Endothelial cell of umbilical vein (primary cell): ENCODE data around the gene FAM53B. TPM values are rescaled to one million over a fixed set of nuclear protein-coding genes. Genes with fewer than 3 reads are reported as not detected.

Experiments
- BruUV-seq: library from RNA; stranded (reverse); fragments of 400-500 nt; replicated peaks from 2 replicates; lab custom pipeline; 2021; lab: Mats Ljungman, UMichigan
- CTCF ChIA-PET: fragments of 300-600, 350-600 bp; sonication (Branson Sonifier 250); formaldehyde crosslinking; loops from one replicate; lab custom pipeline; 2021; ENCODE audit warnings: antibody characterized with exemption, inconsistent platforms; lab: Charles Lee
- POLR2A ChIA-PET: fragments of 300-600, 350-600 bp; sonication (Branson Sonifier 250); formaldehyde crosslinking; loops from one replicate; lab custom pipeline; 2021; ENCODE audit warnings: antibody characterized with exemption, inconsistent platforms; lab: Charles Lee
- DNase-seq: peaks from one replicate; pipeline ENCODE4 v3.0.0-alpha.2; 2011; ENCODE audit warnings: low read depth, low spot score
- FAIRE-seq: peaks from 2 replicates; lab custom pipeline; 2011; peaks lifted over from hg19 to GRCh38; lab: Jason Lieb, UNC
- H2AFZ ChIP-seq: 2 replicates; pipeline ENCODE4 v1.6.0; 2012; ENCODE audit warnings: low read depth, low read length, control low read depth, inconsistent platforms
- H3K27ac ChIP-seq: 2 replicates; pipeline ENCODE4 v1.5.1; 2011; ENCODE audit warnings: low read depth, mild to moderate bottlenecking, control low read depth, low read length, moderate library complexity; ENCODE audit not compliant: insufficient read depth
- H3K27me3 ChIP-seq, 2 experiments: 2 replicates each; pipeline versions ENCODE4 v1.6.0 to v1.6.1; 2011; ENCODE audit warnings: low read length in 2 of 2, mixed read lengths in 1 of 2; ENCODE audit not compliant: control insufficient read depth in 2 of 2, insufficient read depth in 2 of 2
- H3K36me3 ChIP-seq, 2 experiments: 2 replicates in 1 of 2; 3 replicates in 1 of 2; pipeline ENCODE4 v1.5.1; 2011; ENCODE audit warnings: low read length in 2 of 2, mild to moderate bottlenecking in 1 of 2, moderate library complexity in 1 of 2; ENCODE audit not compliant: control insufficient read depth in 2 of 2, insufficient read depth in 2 of 2; ENCODE audit errors: extremely low read depth in 1 of 2
- H3K4me1 ChIP-seq: 3 replicates; pipeline ENCODE4 v1.5.1; 2011; ENCODE audit warnings: mild to moderate bottlenecking, low read length; ENCODE audit not compliant: control insufficient read depth, insufficient read depth; ENCODE audit errors: extremely low read depth
- H3K4me2 ChIP-seq: 2 replicates; pipeline ENCODE4 v1.6.1; 2011; ENCODE audit warnings: low read length, control low read depth, mixed read lengths; ENCODE audit not compliant: insufficient read depth
- H3K4me3 ChIP-seq, 3 experiments: fragments of 200-600 bp in 1 of 3; sonication (generic), shearing (Covaris generic) in 1 of 3; replicated peaks in 1 of 3; 2 replicates each; pipeline ENCODE4 v1.5.1; 2011 to 2016; ENCODE audit warnings: control low read depth in 3 of 3, low read length in 3 of 3, mild to moderate bottlenecking in 2 of 3, inconsistent platforms in 1 of 3, low read depth in 1 of 3, moderate library complexity in 1 of 3; ENCODE audit not compliant: insufficient read depth in 1 of 3
- H3K79me2 ChIP-seq: 2 replicates; pipeline ENCODE4 v1.6.0; 2012; ENCODE audit warnings: low read length, inconsistent platforms; ENCODE audit not compliant: control insufficient read depth, insufficient read depth
- H3K9ac ChIP-seq: replicated peaks from 2 replicates; pipeline ENCODE3; 2011; ENCODE audit warnings: low read length, control low read depth; ENCODE audit not compliant: insufficient read depth; ENCODE audit errors: extremely low read depth
- H3K9me1 ChIP-seq: replicated peaks from 3 replicates; pipeline ENCODE4 v1.6.0; 2011; ENCODE audit warnings: mild to moderate bottlenecking, low read length; ENCODE audit not compliant: control insufficient read depth, insufficient read depth; ENCODE audit errors: extremely low read depth
- H3K9me3 ChIP-seq: replicated peaks from 2 replicates; pipeline ENCODE4 v1.5.1; 2012; ENCODE audit warnings: low read length, inconsistent platforms; ENCODE audit not compliant: control insufficient read depth, insufficient read depth
- H4K20me1 ChIP-seq: replicated peaks from 2 replicates; pipeline ENCODE3; 2011; ENCODE audit warnings: mild to moderate bottlenecking, low read length; ENCODE audit not compliant: control insufficient read depth, insufficient read depth; ENCODE audit errors: extremely low read depth
- EZH2 ChIP-seq: IDR thresholded peaks from 2 replicates; pipeline ENCODE4 v1.6.1; 2012; ENCODE audit warnings: borderline replicate concordance, low read depth, mild to moderate bottlenecking, moderate library complexity, low read length, inconsistent platforms; ENCODE audit not compliant: severe bottlenecking
- FOS ChIP-seq: IDR thresholded peaks from 2 replicates; pipeline ENCODE4 v1.6.1; 2011; ENCODE audit warnings: mild to moderate bottlenecking, low read length, moderate library complexity, borderline replicate concordance; ENCODE audit not compliant: insufficient read depth
- GATA2 ChIP-seq: IDR thresholded peaks from 2 replicates; pipeline ENCODE4 v1.7.0; 2011; ENCODE audit warnings: low read depth, mild to moderate bottlenecking, moderate library complexity, mixed read lengths, low read length; ENCODE audit not compliant: insufficient read length, insufficient read depth
- JUN ChIP-seq: IDR thresholded peaks from 2 replicates; pipeline ENCODE4 v1.6.1; 2011; ENCODE audit warnings: borderline replicate concordance, low read depth; ENCODE audit not compliant: insufficient read length, insufficient read depth
- MYC ChIP-seq: IDR thresholded peaks from one replicate; pipeline ENCODE4 v1.6.1; 2011; ENCODE audit warnings: mild to moderate bottlenecking, low read depth, low read length
- POLR2A ChIP-seq: IDR thresholded peaks from 2 replicates; pipeline ENCODE4 v1.6.1; 2012; ENCODE audit warnings: low read depth, mild to moderate bottlenecking, control low read depth, low read length
- POLR2AphosphoS5 ChIP-seq: IDR thresholded peaks from 2 replicates; pipeline ENCODE4 v1.6.1; 2012; ENCODE audit warnings: low read depth, mild to moderate bottlenecking, control low read depth, low read length, moderate library complexity; ENCODE audit not compliant: insufficient read depth
- dilution Hi-C: fragments of 300-500 bp; cut with MboI; formaldehyde crosslinking; loops from one replicate; pipeline ENCODE4 v1.15.0; 2019; ENCODE audit warnings: low sequenced_read_pairs; ENCODE audit not compliant: extremely low pct_ligation_motif_present
- intact Hi-C: fragments of 100-400 bp; cut with micrococcal nuclease; formaldehyde crosslinking; loops from one replicate; pipeline ENCODE4 v1.10.0; 2022
- polyA plus RNA-seq, 4 experiments: library from polyadenylated mRNA; depleted of rRNA in 3 of 4; stranded (reverse) in 3 of 4; unstranded in 1 of 4; fragments of >200 nt; gene quantifications; 2 replicates each; pipeline versions ENCODE4 v1.2.1 to v1.2.3, GENCODE V29; 2011 to 2012; ENCODE audit warnings: missing spikeins in 1 of 4
- total RNA-seq: library from RNA; stranded (reverse); gene quantifications from 2 replicates; pipeline ENCODE4 v1.2.3, GENCODE V29; 2021
- TF ChIP-seq, protein P1 (sequence below): IDR thresholded peaks from 2 replicates; pipeline ENCODE4 v1.6.1; 2011; ENCODE audit not compliant: insufficient read depth, insufficient read length
- TF ChIP-seq, protein P2 (sequence below), 2 donors: IDR thresholded peaks; 1 replicate in 1 of 2; 2 replicates in 1 of 2; pipeline ENCODE4 v1.5.1; 2011; ENCODE audit warnings: low read length in 2 of 2, mild to moderate bottlenecking in 2 of 2, moderate library complexity in 2 of 2, control low read depth in 1 of 2, inconsistent platforms in 1 of 2, low read depth in 1 of 2; ENCODE audit not compliant: insufficient read depth in 1 of 2; ENCODE audit errors: extremely low read depth in 1 of 2

Gene FAM53B
- total and polyA plus RNA-seq, 2 donors (not counting 3 experiments of a cell fraction or from before 2014, with no cell fraction given) = 8.5 to 21.1 TPM

DNA sequence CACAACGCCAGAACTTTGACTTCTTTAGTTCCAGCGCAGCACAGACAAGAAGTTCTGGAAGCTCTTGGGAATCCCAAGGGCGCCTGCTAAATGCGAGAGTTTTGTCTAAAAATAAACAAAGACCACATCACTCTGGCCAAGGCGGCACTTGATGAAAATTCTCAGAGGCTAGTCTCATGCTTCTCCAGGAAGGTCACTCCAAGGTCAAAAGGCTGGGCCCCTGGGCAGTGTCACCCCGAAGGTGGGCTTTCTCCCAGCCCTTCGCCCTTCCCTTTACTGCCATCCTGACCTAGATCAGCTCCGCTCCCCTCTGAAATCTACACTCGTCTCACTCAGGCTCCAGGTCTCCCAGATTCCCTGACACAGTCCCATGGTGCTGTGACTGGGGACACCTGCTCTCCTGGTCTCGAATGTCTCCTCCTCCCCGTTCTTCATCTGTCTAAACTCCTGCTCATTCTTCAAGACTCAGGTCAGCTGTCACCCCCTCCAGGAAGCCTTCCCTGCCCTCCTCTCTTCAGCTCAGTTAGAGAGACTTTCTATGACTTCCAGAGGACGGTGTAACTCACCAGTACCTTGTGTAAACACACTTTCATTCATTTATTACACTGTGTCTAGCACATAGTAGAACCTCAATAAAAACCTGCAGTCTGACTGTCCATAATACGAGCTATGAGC is 10.5 kb downstream of the FAM53B start:
- no peak overlapping the region for H3K9ac ChIP-seq

More for the DNA sequence above, 10.5 kb downstream of the FAM53B start:
- BruUV-seq = no TSS peak
- no peaks in the 10 kb centered on the region for H3K36me3 ChIP-seq
- no peaks in the 10 kb centered on the region for H3K27me3 ChIP-seq
- H2AFZ ChIP-seq = no peak overlapping the region
- ChIA-PET CTCF (interaction anchor here (1.2 to 1.9 kb wide), 3 partner anchors 14 to 193 kb away, joined by 3 to 7 read pairs (median 3); no protein-coding TSS in a partner anchor), POLR2A (no interaction called here)
- no peaks in the 10 kb centered on the region for H3K9me1 ChIP-seq
- FAIRE-seq (no peak), DNase-seq (no peak)
- no peaks in the 10 kb centered on the region for H4K20me1 ChIP-seq
- H3K27ac ChIP-seq = no peak overlapping the region
- no peak overlapping the region for H3K4me2 ChIP-seq
- no peak overlapping the region for H3K4me3 ChIP-seq
- no peaks in the 10 kb centered on the region for H3K9me3 ChIP-seq
- dilution Hi-C loops = no loop called here
- H3K4me1 ChIP-seq = no peaks in the 10 kb centered on the region
- TF ChIP-seq, protein P1, sequence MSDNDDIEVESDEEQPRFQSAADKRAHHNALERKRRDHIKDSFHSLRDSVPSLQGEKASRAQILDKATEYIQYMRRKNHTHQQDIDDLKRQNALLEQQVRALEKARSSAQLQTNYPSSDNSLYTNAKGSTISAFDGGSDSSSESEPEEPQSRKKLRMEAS = no peak
- TF ChIP-seq POLR2A = no peak
- TF ChIP-seq POLR2AphosphoS5 = no peak
- no peak for TF ChIP-seq MYC
- no peak for TF ChIP-seq EZH2
- TF ChIP-seq JUN = no peak
- TF ChIP-seq, protein P2, sequence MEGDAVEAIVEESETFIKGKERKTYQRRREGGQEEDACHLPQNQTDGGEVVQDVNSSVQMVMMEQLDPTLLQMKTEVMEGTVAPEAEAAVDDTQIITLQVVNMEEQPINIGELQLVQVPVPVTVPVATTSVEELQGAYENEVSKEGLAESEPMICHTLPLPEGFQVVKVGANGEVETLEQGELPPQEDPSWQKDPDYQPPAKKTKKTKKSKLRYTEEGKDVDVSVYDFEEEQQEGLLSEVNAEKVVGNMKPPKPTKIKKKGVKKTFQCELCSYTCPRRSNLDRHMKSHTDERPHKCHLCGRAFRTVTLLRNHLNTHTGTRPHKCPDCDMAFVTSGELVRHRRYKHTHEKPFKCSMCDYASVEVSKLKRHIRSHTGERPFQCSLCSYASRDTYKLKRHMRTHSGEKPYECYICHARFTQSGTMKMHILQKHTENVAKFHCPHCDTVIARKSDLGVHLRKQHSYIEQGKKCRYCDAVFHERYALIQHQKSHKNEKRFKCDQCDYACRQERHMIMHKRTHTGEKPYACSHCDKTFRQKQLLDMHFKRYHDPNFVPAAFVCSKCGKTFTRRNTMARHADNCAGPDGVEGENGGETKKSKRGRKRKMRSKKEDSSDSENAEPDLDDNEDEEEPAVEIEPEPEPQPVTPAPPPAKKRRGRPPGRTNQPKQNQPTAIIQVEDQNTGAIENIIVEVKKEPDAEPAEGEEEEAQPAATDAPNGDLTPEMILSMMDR (IDR thresholded peaks at IDR 0.05; ENCODE audit: extremely low read depth in 1 of 2, insufficient read depth in 1 of 2, low read depth in 1 of 2, low read length in 2 of 2) = no peak
- no peak for TF ChIP-seq GATA2
- TF ChIP-seq FOS = no peak
- peaks cover 19% of the 10 kb centered on the region for H3K79me2 ChIP-seq
- intact Hi-C loops = no loop called here
